Stimulated activated naive CD8-positive, alpha-beta T cell treated with anti-CD3 and anti-CD28 coated beads, Interleukin-15, Interleukin-2, amounts not matched to agents 100 U/mL and 50 U/mL, for 24 hours (primary cell): ENCODE results near the gene PPP6R3.
"Not testable (repeated sequence)": the region's sequence is repeated elsewhere in the genome, so short reads cannot be mapped to it uniquely, and the experiment has no call there.

ENCODE experiments used
- ATAC-seq: fragments of 150-1000 bp; cut with Tn5 transposase; one replicate; pipeline ENCODE4 v1.10.0; 2021
- DNase-seq: peaks from one replicate; pipeline ENCODE4 v3.0.0; 2021

The PPP6R3 gene

DNA sequence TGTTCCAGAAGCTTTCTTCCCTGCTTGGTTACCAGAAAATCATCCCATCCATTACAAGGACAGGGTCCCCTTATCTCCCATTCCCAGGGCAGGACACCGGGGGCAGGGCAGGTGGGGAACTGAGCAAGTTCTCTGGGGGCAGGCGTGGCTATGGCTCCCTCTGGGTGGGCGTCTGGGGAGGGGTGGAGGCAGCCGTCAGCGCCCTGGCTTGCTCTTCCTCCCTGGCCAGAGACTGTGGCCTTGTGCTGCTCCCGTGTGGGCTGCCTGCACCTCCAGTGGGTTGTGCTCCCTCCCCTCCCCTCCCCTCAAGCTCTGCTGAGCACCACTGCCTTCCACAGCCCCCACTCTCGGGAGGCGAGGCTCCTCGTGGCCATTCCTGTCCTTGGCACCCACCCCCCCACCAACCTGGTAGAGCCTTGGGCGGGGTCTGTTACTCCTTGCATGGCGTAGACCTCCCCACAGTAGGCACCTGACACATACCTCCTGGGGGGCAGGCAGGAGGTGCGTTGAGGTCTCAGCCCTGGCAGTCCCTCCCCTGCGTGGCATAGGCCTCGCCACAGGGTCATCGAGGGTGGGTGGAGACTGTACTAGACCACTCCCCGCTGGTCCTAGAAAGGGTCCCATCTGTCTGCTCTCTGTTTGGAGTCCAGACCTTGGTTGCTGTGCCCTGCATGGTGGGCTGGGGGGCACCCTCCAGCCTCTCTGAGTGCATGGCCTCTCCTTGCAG is 24.2 kb upstream of the PPP6R3 start:
- DNase-seq (no peak), ATAC-seq (no peak)

DNA sequence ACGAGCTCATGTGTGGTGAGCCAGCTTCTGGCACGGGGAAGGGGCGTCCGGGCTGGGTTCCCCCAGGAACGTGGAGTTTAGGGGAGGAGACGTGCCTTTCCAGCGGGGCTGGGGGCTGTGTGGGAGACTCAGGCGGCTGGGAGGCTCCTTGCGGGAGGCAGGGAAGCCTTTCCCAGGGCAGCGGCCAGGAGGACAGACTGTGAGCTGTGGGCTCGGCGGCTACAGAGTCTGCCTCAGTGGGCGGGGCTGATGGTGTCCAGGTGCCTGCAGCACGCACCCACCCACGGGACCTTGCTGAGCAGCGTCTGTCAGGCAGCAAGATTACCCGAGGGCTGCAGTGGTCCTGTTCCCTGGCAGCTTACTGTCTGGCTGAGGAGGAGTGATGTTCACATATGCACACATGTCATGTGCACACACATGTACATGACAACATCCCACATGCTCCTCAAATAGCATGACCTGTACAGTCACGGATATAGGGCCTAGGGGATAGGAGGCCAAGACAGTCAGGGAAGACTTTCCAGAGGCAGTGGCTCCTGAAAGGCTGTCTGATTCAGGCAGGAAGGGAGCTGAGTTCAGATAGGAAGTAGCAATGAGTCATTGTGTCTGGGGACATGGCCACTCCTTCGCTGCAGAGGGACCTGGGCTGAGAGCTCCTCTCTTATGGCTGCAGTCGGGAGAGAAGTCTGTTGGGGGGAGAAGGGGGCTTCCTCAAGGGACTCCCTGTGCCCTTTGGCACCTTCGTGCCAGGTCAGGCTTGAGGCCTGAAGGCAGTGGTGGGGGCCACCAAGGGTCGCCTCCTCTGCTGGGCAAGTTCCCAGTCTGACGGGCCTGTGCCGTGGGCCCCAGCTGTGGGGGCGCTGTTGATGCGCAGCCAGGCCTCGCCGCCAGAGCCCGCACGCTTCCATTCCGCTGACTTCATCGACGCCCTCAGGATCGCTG is 23.3 kb upstream of the PPP6R3 start:
- DNase-seq = no peak
- no peak for ATAC-seq

DNA sequence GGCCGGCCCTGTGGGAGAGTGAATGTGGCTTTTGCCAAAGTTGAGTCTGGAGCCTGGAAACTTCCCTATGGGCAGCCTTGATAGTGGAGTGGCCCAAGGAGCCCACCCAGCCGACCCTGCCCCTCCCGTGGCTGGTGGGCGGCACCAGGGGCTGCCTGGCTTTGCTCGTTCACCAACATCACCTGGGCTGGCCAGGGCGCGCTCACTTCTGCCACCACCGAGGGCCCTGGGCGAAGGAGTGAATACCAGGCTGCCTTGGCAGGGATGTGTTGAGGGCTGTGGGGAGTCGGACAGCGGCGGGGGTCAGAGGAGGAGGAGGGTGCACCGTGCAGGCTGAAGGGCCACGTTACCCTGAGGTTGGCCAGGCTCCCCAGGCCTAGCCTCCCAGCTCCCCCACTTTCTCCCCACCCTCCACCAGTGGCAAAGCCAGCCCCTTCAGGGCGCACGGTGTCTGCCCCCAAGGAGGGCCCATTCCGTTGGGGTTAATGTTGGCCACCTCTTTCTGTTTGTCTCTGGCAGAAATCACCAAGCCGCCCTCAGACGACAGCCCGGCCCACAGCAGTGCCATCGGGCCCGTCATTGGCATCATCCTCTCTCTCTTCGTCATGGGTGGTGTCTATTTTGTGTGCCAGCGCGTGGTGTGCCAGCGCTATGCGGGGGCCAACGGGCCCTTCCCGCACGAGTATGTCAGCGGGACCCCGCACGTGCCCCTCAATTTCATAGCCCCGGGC is 22.5 kb upstream of the PPP6R3 start:
- DNase-seq (no peak), ATAC-seq (no peak)

DNA sequence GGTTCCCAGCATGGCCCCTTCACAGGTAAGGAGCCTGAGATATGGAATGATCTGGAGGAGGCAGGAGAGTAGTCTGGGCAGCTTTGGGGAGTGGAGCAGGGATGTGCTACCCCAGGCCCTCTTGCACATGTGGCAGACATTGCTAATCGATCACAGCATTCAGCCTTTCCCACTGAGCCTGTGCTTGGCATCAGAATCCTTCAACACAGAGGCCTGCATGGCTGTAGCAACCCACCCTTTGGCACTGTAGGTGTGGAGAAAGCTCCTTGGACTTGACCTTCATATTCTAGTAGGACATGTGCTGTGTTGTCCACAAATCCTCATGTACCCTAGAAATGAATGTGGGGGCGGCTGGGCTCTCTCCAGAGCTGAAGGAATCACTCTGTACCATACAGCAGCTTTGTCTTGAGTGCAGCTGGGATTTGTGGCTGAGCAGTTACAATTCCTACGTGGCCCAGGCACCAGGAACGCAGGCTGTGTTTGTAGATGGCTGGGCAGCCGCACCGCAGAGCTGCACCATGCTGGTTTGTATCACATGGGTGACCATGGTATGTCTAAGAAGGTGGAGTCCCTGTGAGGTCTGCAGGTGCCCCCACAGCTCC is 21.8 kb upstream of the PPP6R3 start:
- no peak for ATAC-seq
- DNase-seq = no peak

DNA sequence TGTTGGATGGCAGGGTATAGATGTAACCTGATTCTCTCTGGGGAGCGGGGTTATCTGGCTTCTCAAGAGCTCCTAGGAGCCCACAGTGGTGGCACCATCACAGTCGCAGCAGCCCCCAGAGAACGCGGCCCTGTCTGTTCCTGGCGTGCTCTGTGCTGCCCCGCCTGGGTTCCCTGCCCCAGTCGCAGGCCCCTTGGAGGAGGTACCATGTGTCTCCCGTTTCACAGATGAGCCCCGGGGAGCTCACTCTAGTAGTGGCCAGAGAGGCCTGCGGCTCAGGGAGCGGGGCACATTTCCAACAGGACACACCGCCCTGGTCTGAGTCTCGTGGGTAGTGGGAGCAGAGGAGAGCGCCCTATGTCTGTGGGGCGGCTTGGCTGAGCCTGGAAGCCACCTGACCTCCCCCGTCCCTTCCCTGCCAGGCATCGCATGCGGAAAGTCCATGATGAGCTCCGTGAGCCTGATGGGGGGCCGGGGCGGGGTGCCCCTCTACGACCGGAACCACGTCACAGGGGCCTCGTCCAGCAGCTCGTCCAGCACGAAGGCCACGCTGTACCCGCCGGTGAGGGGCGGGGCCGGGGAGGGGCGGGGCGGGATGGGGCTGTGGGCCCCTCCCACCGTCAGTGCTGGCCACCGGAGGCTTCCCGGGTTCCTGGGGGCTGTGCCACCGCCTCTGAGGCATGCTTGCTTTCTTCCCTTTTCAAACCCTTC is 21.0 kb upstream of the PPP6R3 start:
- no peak for DNase-seq
- no peak for ATAC-seq

DNA sequence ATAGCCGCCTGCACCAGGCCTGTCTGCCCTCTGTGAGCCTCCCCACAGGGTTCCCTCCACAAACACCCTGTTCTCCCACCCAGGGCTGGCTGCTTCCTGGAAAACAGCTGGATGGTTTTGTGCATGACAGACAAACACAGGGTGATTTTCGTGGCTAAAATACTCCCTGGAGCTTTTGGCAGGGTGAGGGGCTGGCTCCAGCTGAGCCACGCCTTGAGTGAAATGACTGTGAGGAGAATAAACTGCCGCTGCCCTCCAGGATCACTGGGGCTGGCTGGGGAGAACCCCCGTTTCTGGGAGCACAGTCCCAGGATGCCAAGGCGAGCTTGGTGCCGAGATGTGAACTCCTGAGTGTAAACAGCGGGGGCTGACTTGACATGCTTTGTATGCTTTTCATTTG is 20.3 kb upstream of the PPP6R3 start:
- ATAC-seq (no peak), DNase-seq (no peak)

DNA sequence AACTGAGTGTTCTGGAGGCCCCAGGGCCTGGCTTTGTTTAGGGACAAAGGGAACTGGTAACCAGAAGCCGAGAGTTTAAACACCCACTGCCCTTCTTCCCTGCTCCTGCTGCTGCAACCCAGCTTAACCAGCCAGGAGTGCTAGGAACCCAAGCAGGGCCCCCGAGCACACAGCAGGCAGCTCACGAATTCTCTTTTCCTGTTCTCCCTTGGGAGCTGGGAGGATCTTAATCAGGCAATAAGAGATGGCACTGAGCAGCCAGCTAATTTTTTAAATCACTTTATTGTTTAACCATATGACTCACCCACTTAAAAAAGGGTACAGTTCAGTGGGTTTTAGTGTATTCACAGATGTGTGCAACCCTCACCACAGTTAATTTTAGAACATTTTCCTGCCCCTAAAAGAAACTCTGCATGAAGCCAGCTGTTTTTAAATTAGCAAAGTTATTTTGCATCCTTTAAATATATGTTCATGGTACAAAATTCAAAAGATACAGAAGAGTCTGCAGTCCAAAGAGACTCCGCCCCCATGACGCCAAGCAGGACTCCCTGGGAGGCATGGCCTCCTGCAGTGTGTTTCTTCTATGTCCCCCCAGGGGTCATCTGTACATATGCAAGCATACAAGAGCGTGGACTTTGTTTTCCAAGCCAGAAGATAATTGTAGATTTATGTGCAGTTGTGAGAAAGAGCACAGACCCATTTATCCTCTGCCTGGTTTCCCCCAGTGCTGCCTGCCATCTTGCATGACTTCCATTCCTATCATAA is 18.9 kb upstream of the PPP6R3 start:
- DNase-seq (no peak), ATAC-seq (no peak)

DNA sequence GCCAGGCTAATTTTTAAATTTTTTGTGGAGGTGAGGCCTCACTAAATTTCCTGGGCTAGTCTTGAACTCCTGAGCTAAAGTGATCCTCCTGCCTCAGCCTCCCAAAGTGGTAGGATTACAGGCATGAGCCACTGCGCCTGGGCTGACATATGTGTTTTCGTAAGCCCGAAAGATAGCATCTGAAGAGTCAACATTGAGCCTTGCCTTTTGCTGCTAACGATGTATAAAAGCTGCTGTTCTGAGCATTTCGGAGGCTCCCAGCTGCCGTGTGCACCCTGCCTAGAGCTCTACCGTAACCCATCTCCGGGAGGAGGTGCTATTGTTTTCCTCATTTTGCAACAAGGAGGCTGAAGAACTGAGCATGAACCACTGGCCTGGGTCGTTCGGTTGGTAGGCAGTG is 18.1 kb upstream of the PPP6R3 start:
- DNase-seq (no peak), ATAC-seq (no peak)

DNA sequence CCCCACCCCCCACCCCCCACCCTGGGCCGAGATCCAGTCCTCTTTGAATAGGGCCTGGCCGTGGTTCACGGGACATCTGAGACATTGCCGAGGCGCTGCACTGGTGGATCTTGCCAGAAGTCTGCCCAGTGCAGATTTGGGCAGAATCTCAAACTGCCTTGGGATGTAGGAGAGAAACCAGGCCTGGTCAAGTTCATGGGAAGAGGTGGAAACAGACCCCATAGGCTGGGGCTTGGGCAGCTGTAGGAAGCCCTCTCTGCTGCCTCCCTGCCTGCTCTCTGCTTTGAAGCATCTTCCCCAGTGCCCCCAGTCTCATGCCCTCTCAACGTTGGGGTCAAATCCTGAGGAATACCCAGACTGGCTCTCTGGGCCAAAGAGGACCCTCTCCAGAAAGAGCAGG is 16.0 kb upstream of the PPP6R3 start:
- no peak for DNase-seq
- no peak for ATAC-seq

DNA sequence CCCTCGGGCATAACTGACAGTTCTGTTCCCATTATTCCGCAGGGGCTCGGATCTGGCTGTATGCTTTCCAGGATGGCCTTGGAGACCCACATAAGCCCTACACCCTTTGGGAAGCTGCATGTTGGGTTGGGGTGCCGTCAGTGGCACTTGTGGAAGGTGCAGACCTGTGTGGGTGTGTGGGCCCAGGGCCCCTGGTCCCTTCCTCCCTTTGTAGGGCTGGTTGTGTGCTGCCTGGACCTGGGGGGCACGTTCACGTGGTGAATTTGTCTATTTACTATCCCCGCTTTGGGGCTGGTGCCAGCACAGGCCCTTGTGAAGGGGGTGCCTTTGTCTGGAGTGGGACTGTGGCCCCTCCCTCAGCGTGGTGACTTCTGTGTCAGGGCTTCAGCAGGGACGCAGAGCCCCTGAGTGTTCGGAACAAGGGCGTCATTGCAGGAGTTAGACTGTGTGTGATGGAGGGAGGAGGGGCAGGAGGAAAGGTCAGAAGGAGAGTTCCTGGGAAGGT is 15.0 kb upstream of the PPP6R3 start:
- no peak for ATAC-seq
- DNase-seq = no peak

DNA sequence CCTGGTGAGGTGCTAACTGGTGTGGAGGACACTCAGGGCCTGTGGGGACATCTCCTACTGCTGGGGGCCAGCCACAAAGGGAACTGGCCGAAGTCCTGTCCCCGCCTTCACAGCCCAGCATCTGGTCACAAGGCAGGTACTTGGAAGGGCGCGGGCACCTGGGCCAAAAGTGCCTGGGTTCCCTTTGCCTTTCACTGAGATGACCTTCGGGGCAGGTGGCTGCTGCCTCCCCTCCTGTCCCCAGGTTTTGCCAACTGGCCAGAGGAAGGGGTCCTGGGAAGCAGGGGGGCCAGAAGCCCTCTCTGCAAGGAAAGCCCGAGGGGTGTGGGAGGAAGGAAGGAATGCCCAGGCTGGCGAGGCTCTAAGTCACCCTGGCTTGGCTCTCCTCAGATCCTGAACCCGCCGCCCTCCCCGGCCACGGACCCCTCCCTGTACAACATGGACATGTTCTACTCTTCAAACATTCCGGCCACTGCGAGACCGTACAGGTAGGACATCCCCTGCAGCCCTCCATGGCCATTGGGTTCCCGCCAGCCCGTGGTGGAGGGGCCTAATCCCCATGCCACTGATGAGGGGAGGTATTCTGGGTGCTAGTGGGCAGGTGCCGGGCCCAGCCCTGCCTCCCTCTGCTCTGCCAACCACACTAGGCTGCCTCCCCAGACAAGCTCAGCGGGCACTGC is 14.4 kb upstream of the PPP6R3 start:
- ATAC-seq = no peak
- no peak for DNase-seq

DNA sequence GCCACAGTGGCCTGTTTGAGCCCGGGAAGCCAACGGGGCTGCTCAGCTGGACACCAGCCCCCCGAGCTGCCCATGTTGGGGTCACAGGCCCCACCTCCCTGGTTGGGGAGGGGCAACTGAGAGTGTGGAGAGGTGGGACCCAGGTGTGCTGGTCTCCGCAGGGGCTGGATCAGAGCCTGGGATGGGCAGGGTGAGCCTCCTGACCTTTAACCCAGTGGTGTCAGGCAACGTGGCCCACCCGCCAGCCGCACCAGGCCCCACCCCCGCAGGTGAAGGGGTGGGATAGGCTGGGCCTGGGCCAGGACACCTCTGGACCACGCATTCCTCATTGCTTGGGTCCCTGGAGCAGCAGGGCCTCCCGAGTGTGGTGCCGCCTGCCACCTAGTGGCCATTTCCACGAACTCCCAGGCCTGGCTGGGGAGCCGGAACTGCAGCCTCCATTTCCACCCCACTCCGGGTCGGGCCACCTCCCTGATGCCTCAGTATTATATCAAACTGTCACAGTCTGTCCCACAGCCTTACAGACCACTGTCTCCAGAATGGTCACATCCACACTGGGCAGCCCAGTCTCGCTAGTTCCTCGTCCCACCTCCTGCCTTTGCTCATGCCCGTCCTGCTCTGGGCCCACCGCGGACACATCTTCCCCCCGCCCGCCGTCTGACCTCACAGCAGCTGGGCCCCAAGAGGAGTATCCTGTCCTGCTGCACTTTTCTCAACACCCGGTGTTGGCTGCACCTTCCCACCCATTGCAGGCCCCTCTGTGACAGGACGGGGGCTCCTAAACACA is 13.3 kb upstream of the PPP6R3 start:
- ATAC-seq (peak; percentile 87), DNase-seq (peak; percentile 80)

DNA sequence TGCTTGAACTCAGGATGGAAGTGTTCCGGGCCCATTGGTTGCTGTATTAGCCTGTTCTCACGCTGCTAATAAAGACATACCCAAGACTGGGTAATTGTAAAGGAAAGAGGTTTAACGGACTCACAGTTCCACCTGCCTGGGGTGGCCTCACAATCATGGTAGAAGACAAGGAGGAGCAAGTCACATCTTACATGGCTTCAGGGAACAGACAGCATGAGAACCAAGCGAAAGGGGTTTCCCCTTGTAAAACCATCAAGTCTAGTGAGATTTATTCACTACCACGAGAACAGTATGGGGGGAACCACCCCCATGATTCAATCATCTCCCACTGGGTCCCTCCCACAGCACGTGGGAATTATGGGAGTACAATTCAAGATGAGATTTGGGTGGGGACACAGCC is 12.6 kb upstream of the PPP6R3 start:
- not testable (repeated sequence) for ATAC-seq, DNase-seq

DNA sequence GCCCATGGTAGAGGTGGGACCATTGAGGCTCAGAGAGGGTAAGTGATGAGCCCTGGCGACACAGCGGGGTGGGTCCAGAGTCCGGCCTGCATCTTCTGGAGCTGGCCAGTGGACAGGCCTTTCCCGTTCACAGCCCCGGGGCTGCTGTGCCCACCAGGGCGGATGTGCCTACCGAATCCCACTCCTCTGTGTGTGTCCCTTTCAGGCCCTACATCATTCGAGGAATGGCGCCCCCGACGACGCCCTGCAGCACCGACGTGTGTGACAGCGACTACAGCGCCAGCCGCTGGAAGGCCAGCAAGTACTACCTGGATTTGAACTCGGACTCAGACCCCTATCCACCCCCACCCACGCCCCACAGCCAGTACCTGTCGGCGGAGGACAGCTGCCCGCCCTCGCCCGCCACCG is 11.9 kb upstream of the PPP6R3 start:
- DNase-seq = no peak
- no peak for ATAC-seq

DNA sequence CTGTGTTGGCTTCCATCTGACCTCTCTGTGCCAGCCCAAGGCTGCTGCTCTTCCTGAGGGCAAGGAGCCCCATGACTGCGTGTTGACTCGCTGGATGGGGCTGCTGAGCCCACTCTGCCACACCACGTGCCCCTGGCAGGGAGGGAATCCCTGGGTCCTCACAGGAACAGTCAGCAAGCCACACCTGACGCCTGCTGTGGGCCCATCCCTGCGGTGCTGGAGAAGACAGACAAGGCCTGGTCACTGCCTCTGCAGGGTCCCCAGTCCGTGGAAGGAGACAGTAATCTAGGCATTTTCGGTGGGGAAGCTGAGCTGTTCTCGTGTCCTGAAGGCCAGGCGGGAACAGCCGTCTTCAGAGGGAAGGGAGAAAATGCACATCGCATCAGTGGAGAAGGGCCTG is 10.6 kb upstream of the PPP6R3 start:
- no peak for DNase-seq
- ATAC-seq = no peak

DNA sequence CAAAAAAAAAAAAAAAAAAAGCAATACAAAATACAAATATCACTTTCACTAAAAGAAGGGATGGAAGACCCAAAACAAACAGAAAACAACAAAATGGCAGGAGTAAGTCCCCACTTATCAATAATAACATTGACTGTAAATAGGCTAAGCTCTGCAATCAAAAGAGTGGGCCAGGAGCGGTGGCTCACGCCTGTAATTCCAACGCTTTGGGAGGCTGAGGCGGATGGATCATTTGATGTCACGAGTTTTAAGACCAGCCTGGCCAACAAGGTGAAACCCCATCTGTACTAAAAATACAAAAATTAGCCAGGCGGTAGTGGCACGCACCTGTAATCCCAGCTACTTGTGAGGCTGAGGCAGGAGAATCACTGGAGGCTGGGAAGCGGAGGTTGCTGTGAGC is 9.8 kb upstream of the PPP6R3 start:
- ATAC-seq = no peak

DNA sequence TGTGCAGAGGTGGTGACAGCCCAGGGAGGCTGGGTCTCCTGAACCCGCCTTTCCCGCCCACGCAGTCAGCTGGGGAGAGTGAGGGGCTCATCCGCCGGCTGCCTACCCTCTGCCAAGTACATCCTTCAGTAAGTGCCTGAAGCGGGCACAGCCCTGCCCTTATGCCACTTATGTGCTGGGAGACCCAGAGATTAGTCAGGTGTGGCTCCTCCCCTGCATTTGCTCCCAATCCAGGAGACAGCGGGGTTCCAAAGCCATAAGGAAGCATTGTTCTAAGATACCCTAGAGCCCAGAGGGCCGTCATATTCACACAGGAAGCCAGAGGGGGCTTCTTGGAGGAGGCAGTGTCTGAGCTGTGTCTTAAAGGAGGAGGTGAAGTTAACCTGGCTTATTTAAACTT is 5.8 kb upstream of the PPP6R3 start:
- ATAC-seq = no peak
- no peak for DNase-seq

More for the DNA sequence above, 9.8 kb upstream of the PPP6R3 start:
- DNase-seq = no peak

DNA sequence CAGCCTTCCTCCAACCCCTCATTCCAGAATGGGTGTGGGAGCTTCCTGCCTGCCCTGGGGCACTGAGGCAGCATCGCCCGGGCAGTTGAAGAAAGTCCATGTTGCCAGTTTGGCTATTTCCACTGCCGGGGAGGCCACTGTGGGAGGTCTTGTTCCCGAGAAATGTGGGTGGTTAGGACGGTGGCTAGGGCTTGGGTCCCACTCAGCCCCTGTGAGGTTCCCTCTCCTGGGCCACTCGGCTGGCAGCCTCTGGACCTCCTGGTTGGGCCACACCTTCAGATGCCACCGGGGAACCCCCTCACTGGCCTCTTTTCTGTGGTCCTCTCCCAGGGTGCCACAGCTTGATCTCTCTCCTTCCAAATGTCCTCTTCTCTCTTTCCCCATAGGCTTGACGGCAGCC is 5.1 kb upstream of the PPP6R3 start:
- no peak for DNase-seq
- ATAC-seq = no peak

DNA sequence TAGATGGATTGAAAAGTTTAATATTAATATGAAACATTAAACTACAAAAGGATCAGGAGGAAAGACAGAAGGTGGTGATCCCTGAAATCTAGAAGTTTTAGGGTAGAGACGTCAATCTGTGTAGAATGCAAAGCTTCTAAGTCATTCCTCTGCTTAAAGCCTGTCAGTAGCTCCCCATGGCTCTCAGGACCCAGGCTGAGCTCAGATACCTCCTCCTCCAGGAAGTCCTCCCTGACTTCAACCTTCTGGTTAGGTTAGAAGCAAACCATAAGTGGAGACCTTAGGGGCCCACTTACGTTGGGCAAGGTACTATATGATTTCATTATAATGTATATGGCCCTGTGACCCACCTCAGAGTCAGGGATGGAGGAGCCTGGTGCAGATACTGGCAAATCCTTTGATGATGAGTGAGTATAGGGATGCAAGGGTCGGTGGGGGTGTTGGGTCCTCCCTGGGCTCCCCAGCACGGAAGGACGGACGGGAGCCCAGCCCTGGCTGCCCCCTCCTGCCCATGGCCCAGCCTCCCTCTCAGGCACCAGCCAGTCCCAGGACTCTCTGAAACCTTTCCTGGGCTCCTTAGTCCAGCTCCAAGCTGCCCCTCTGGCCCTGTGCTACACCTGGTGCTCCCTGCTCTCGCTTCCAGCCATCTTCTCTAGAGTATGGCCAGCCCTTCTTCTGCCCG is 3.2 kb upstream of the PPP6R3 start:
- no peak for DNase-seq
- no peak for ATAC-seq
